ENCODE results near the gene COL18A1. TPM values are rescaled to one million over a fixed set of nuclear protein-coding genes. Genes with fewer than 3 reads are reported as not detected.
"Not testable (repeated sequence)": the region's sequence is repeated elsewhere in the genome, so short reads cannot be mapped to it uniquely, and the experiment has no call there.

COL18A1 gene
- total and polyA plus RNA-seq, 5 donors from 2014 or later, result 0.29 to 2.7 (median 1.3) TPM

GRCh38 chr21:45359451-45360217, 45.3 kb upstream of the COL18A1 start:
- H3K4me1 Mint-ChIP-seq, result peaks cover 0 to 12% (median 7%) of the 10 kb centered on the region in 4 donors
- H3K9me3 Mint-ChIP-seq, result no peaks in the 10 kb centered on the region
- no peak overlapping the region for H3K27ac Mint-ChIP-seq
- H3K36me3 Mint-ChIP-seq, result no peaks in the 10 kb centered on the region
- Histone ChIP-seq H3K9me3 (ENCODE audit: control insufficient read depth in 2 of 2, low read length in 2 of 2) (no peaks in the 10 kb centered on the region), H3K4me1 (ENCODE audit: control insufficient read depth, insufficient read depth, low read length, poor library complexity, severe bottlenecking) (no peaks in the 10 kb centered on the region), H3K36me3 (ENCODE audit: control insufficient read depth, insufficient read depth, low read length) (no peaks in the 10 kb centered on the region), H3K4me3 (ENCODE audit: low read depth, low read length) (no peak overlapping the region), H3K27me3 (ENCODE audit: control insufficient read depth, insufficient read depth, low read length) (no peaks in the 10 kb centered on the region), H3K27ac (ENCODE audit: insufficient read depth, low read length, poor library complexity, severe bottlenecking) (no peak overlapping the region)
- H3K27me3 Mint-ChIP-seq, result peaks cover 16% of the 10 kb centered on the region
- DNase-seq (no peak), ATAC-seq (ENCODE audit: low read depth in 2 of 2) (no peak)
- no peak overlapping the region for H3K4me3 Mint-ChIP-seq

GRCh38 chr21:45361033-45361997, 43.6 kb upstream of the COL18A1 start:
- DNase-seq, result no peak

GRCh38 chr21:45362077-45362747, 42.8 kb upstream of the COL18A1 start:
- Histone ChIP-seq H3K36me3 (ENCODE audit: control insufficient read depth, insufficient read depth, low read length) (no peaks in the 10 kb centered on the region), H3K27ac (ENCODE audit: insufficient read depth, low read length, poor library complexity, severe bottlenecking) (no peak overlapping the region), H3K9me3 (ENCODE audit: control insufficient read depth in 2 of 2, low read length in 2 of 2) (no peaks in the 10 kb centered on the region), H3K4me1 (ENCODE audit: control insufficient read depth, insufficient read depth, low read length, poor library complexity, severe bottlenecking) (no peaks in the 10 kb centered on the region), H3K27me3 (ENCODE audit: control insufficient read depth, insufficient read depth, low read length) (no peaks in the 10 kb centered on the region), H3K4me3 (ENCODE audit: low read depth, low read length) (no peak overlapping the region)
- no peaks in the 10 kb centered on the region for H3K27me3 Mint-ChIP-seq
- H3K27ac Mint-ChIP-seq, result no peak overlapping the region
- no peak overlapping the region for H3K4me3 Mint-ChIP-seq
- no peaks in the 10 kb centered on the region for H3K36me3 Mint-ChIP-seq
- DNase-seq (no peak), ATAC-seq (ENCODE audit: low read depth in 2 of 2) (no peak)
- H3K4me1 Mint-ChIP-seq, result peaks cover 0 to 4% (median 0%) of the 10 kb centered on the region in 4 donors
- no peaks in the 10 kb centered on the region for H3K9me3 Mint-ChIP-seq

More at GRCh38 chr21:45361033-45361997, 43.6 kb upstream of the COL18A1 start:
- Mint-ChIP-seq H3K4me3 (no peak overlapping the region), H3K36me3 (no peaks in the 10 kb centered on the region), H3K9me3 (no peaks in the 10 kb centered on the region), H3K27ac (no peak overlapping the region), H3K4me1 (peaks cover 0 to 4% (median 0%) of the 10 kb centered on the region in 4 donors), H3K27me3 (peaks cover under 1% of the 10 kb centered on the region)
- Histone ChIP-seq H3K36me3 (ENCODE audit: control insufficient read depth, insufficient read depth, low read length) (no peaks in the 10 kb centered on the region), H3K4me1 (ENCODE audit: control insufficient read depth, insufficient read depth, low read length, poor library complexity, severe bottlenecking) (no peaks in the 10 kb centered on the region), H3K27ac (ENCODE audit: insufficient read depth, low read length, poor library complexity, severe bottlenecking) (no peak overlapping the region), H3K9me3 (ENCODE audit: control insufficient read depth in 2 of 2, low read length in 2 of 2) (no peaks in the 10 kb centered on the region), H3K4me3 (ENCODE audit: low read depth, low read length) (no peak overlapping the region), H3K27me3 (ENCODE audit: control insufficient read depth, insufficient read depth, low read length) (no peaks in the 10 kb centered on the region)
- ATAC-seq (ENCODE audit: low read depth in 2 of 2), result no peak

- H3K9me3 Mint-ChIP-seq, result no peaks in the 10 kb centered on the region
- Histone ChIP-seq H3K36me3 (ENCODE audit: control insufficient read depth, insufficient read depth, low read length) (no peaks in the 10 kb centered on the region), H3K27ac (ENCODE audit: insufficient read depth, low read length, poor library complexity, severe bottlenecking) (no peak overlapping the region), H3K27me3 (ENCODE audit: control insufficient read depth, insufficient read depth, low read length) (no peaks in the 10 kb centered on the region), H3K9me3 (ENCODE audit: control insufficient read depth in 2 of 2, low read length in 2 of 2) (no peaks in the 10 kb centered on the region), H3K4me3 (ENCODE audit: low read depth, low read length) (no peak overlapping the region), H3K4me1 (ENCODE audit: control insufficient read depth, insufficient read depth, low read length, poor library complexity, severe bottlenecking) (no peaks in the 10 kb centered on the region)
- no peaks in the 10 kb centered on the region for H3K36me3 Mint-ChIP-seq
- H3K27me3 Mint-ChIP-seq, result no peaks in the 10 kb centered on the region
- H3K4me3 Mint-ChIP-seq, result no peak overlapping the region
- ATAC-seq (ENCODE audit: low read depth in 2 of 2) (no peak), DNase-seq (no peak)
- no peak overlapping the region for H3K27ac Mint-ChIP-seq
- peaks cover 0 to 4% (median 0%) of the 10 kb centered on the region in 4 donors for H3K4me1 Mint-ChIP-seq
Observed at GRCh38 chr21:45362748-45363145, 42.2 kb upstream of the COL18A1 start.

- DNase-seq; H3K4me1 Mint-ChIP-seq; H3K36me3 Mint-ChIP-seq; ATAC-seq (ENCODE audit: low read depth in 2 of 2); H3K27me3 Mint-ChIP-seq; H3K27ac ChIP-seq (ENCODE audit: insufficient read depth, low read length, poor library complexity, severe bottlenecking); H3K9me3 ChIP-seq (ENCODE audit: control insufficient read depth in 2 of 2, low read length in 2 of 2); H3K4me3 Mint-ChIP-seq; H3K36me3 ChIP-seq (ENCODE audit: control insufficient read depth, insufficient read depth, low read length); H3K4me3 ChIP-seq (ENCODE audit: low read depth, low read length); H3K27me3 ChIP-seq (ENCODE audit: control insufficient read depth, insufficient read depth, low read length); H3K4me1 ChIP-seq (ENCODE audit: control insufficient read depth, insufficient read depth, low read length, poor library complexity, severe bottlenecking); H3K9me3 Mint-ChIP-seq; H3K27ac Mint-ChIP-seq: not testable (repeated sequence)
Observed at GRCh38 chr21:45363272-45363671, 41.7 kb upstream of the COL18A1 start.

- ATAC-seq (ENCODE audit: low read depth in 2 of 2), result peak; percentile 22 to 58
- peak in 1 of 3 donors; percentile 19 for DNase-seq
- peaks cover 0 to 4% (median 0%) of the 10 kb centered on the region in 4 donors for H3K4me1 Mint-ChIP-seq
- no peaks in the 10 kb centered on the region for H3K9me3 Mint-ChIP-seq
- no peaks in the 10 kb centered on the region for H3K27me3 Mint-ChIP-seq
- peak overlapping the region in 1 of 3 donors; percentile 57 for H3K27ac Mint-ChIP-seq
- H3K36me3 Mint-ChIP-seq, result no peaks in the 10 kb centered on the region
- Histone ChIP-seq H3K27ac (ENCODE audit: insufficient read depth, low read length, poor library complexity, severe bottlenecking) (no peak overlapping the region), H3K9me3 (ENCODE audit: control insufficient read depth in 2 of 2, low read length in 2 of 2) (no peaks in the 10 kb centered on the region), H3K27me3 (ENCODE audit: control insufficient read depth, insufficient read depth, low read length) (no peaks in the 10 kb centered on the region), H3K4me1 (ENCODE audit: control insufficient read depth, insufficient read depth, low read length, poor library complexity, severe bottlenecking) (no peaks in the 10 kb centered on the region), H3K4me3 (ENCODE audit: low read depth, low read length) (no peak overlapping the region), H3K36me3 (ENCODE audit: control insufficient read depth, insufficient read depth, low read length) (no peaks in the 10 kb centered on the region)
- H3K4me3 Mint-ChIP-seq, result peak overlapping the region in 1 of 4 donors; percentile 19
Observed at GRCh38 chr21:45363921-45364467, 41.0 kb upstream of the COL18A1 start.

GRCh38 chr21:45364468-45365185, 40.3 kb upstream of the COL18A1 start:
- H3K36me3 ChIP-seq (ENCODE audit: control insufficient read depth, insufficient read depth, low read length), result no peaks in the 10 kb centered on the region
- no peaks in the 10 kb centered on the region for H3K36me3 Mint-ChIP-seq
- no peaks in the 10 kb centered on the region for H3K27me3 Mint-ChIP-seq
- DNase-seq, result no peak
- no peak overlapping the region for H3K27ac Mint-ChIP-seq
- no peak overlapping the region for H3K4me3 ChIP-seq (ENCODE audit: low read depth, low read length)
- no peak overlapping the region for H3K4me3 Mint-ChIP-seq
- H3K4me1 Mint-ChIP-seq, result peaks cover 0 to 4% (median 0%) of the 10 kb centered on the region in 4 donors
- H3K4me1 ChIP-seq (ENCODE audit: control insufficient read depth, insufficient read depth, low read length, poor library complexity, severe bottlenecking), result no peaks in the 10 kb centered on the region
- no peaks in the 10 kb centered on the region for H3K27me3 ChIP-seq (ENCODE audit: control insufficient read depth, insufficient read depth, low read length)
- no peak for ATAC-seq (ENCODE audit: low read depth in 2 of 2)
- no peaks in the 10 kb centered on the region for H3K9me3 ChIP-seq (ENCODE audit: control insufficient read depth in 2 of 2, low read length in 2 of 2)
- H3K27ac ChIP-seq (ENCODE audit: insufficient read depth, low read length, poor library complexity, severe bottlenecking), result no peak overlapping the region
- no peaks in the 10 kb centered on the region for H3K9me3 Mint-ChIP-seq
